Inferior parietal cortex (tissue), 1 donor: Measurements from ENCODE around the gene NAA15.
"Not testable (repeated sequence)": the region's sequence is repeated elsewhere in the genome, so short reads cannot be mapped to it uniquely, and the experiment has no call there.

Experiments used
- DNase-seq: peaks from one replicate; pipeline ENCODE4 v3.0.0-alpha.2; 2016; ENCODE audit errors: extremely low spot score

The NAA15 gene

GRCh38 chr4:139301113-139301820 is at the start of gene NAA15:
Gene NAA15 (plus strand): TSS chr4:139301505. CDS start chr4:139301778, 273 bp downstream.
- peak; percentile 99 for DNase-seq

- DNase-seq, result no peak
Observed at GRCh38 chr4:139253046-139253445, 48.3 kb upstream of the NAA15 start.

GRCh38 chr4:139253713-139254112 is 47.6 kb upstream of the NAA15 start:
- DNase-seq, result no peak

- not testable (repeated sequence) for DNase-seq
Observed at GRCh38 chr4:139255581-139255980, 45.7 kb upstream of the NAA15 start.

GRCh38 chr4:139256349-139256748 is 45.0 kb upstream of the NAA15 start:
- no peak for DNase-seq

GRCh38 chr4:139265654-139266053 is 35.7 kb upstream of the NAA15 start:
- no peak for DNase-seq

- no peak for DNase-seq
Observed at GRCh38 chr4:139266208-139266582, 35.1 kb upstream of the NAA15 start.

GRCh38 chr4:139266583-139267257 is 34.6 kb upstream of the NAA15 start:
- DNase-seq, result peak; percentile 42

- no peak for DNase-seq
Observed at GRCh38 chr4:139267301-139267700, 34.0 kb upstream of the NAA15 start.

GRCh38 chr4:139273835-139274234 is 27.5 kb upstream of the NAA15 start:
- DNase-seq, result no peak

- no peak for DNase-seq
Observed at GRCh38 chr4:139274790-139275189, 26.5 kb upstream of the NAA15 start.

- no peak for DNase-seq
Observed at GRCh38 chr4:139275281-139275735, 26.0 kb upstream of the NAA15 start.

GRCh38 chr4:139278485-139278884 is 22.8 kb upstream of the NAA15 start:
- no peak for DNase-seq

- no peak for DNase-seq
Observed at GRCh38 chr4:139278912-139279759, 22.2 kb upstream of the NAA15 start.

GRCh38 chr4:139279760-139280620 is 21.3 kb upstream of the NAA15 start, which contains the start of gene MGARP:
Gene MGARP (minus strand): TSS chr4:139280225. CDS start chr4:139280158, 67 bp downstream.
- no peak for DNase-seq

GRCh38 chr4:139282065-139282720 is 19.1 kb upstream of the NAA15 start:
- DNase-seq, result no peak

GRCh38 chr4:139282721-139283075 is 18.6 kb upstream of the NAA15 start:
- no peak for DNase-seq

GRCh38 chr4:139286186-139286698 is 15.1 kb upstream of the NAA15 start:
- DNase-seq, result no peak

- DNase-seq, result peak; percentile 97
Observed at GRCh38 chr4:139295206-139295941, 5.9 kb upstream of the NAA15 start.

GRCh38 chr4:139295942-139296299 is 5.4 kb upstream of the NAA15 start:
- no peak for DNase-seq
